GM23248 (cell line): ENCODE measurements around the gene TTC39B.

Source experiments
- EZH2 ChIP-seq: fragments of 200-600 bp; sonication (generic); IDR thresholded peaks from 2 replicates; pipeline ENCODE4 v1.6.1; 2018; ENCODE audit warnings: antibody characterized with exemption, mild to moderate bottlenecking; ENCODE audit not compliant: insufficient read depth, poor library complexity, severe bottlenecking
- EZH2phosphoT487 ChIP-seq: fragments of 200-600 bp; sonication (generic); IDR thresholded peaks from 2 replicates; pipeline ENCODE4 v1.6.1; 2018; ENCODE audit warnings: antibody characterized with exemption, moderate library complexity, mild to moderate bottlenecking, low read depth; ENCODE audit not compliant: insufficient read depth

- TF ChIP-seq EZH2phosphoT487: no peak
- TF ChIP-seq EZH2: no peak
Observed at GRCh38 chr9:15276328-15276938, 30.6 kb downstream of the TTC39B start.
